Liver (tissue), 3 donors: ENCODE measurements around the gene LYRM1.

Experiments
- ATF3 ChIP-seq: IDR thresholded peaks from 2 replicates; pipeline ENCODE4 v1.6.1; 2016; ENCODE audit warnings: antibody characterized with exemption
- CTCF ChIP-seq: fragments of 150-350 bp; IDR thresholded peaks from 2 replicates; pipeline ENCODE4 v1.5.1; 2017; ENCODE audit warnings: improper control_type of control experiment, low read depth, low read length; ENCODE audit not compliant: missing input control
- GABPA ChIP-seq, 2 donors: IDR thresholded peaks in 1 of 2; conservative IDR thresholded peaks in 1 of 2; 2 replicates each; pipeline ENCODE4 v1.6.1; 2016; ENCODE audit warnings: antibody characterized with exemption in 2 of 2, mild to moderate bottlenecking in 1 of 2, moderate library complexity in 1 of 2
- JUND ChIP-seq, 2 donors: IDR thresholded peaks; 2 replicates each; pipeline ENCODE4 v1.6.1; 2016; ENCODE audit warnings: antibody characterized with exemption in 2 of 2
- MAX ChIP-seq: IDR thresholded peaks from 2 replicates; pipeline ENCODE4 v1.6.1; 2016; ENCODE audit warnings: antibody characterized with exemption
- RAD21 ChIP-seq, 2 donors: IDR thresholded peaks; 2 replicates each; pipeline ENCODE4 v1.6.1; 2016; ENCODE audit warnings: antibody characterized with exemption in 2 of 2, mild to moderate bottlenecking in 2 of 2
- REST ChIP-seq: IDR thresholded peaks from 2 replicates; pipeline ENCODE4 v1.6.1; 2016; ENCODE audit warnings: antibody characterized with exemption, mild to moderate bottlenecking
- SP1 ChIP-seq: IDR thresholded peaks from 2 replicates; pipeline ENCODE4 v1.6.1; 2018; ENCODE audit warnings: antibody characterized with exemption, mild to moderate bottlenecking
- TAF1 ChIP-seq: conservative IDR thresholded peaks from 2 replicates; pipeline ENCODE4 v1.6.1; 2016; ENCODE audit warnings: antibody characterized with exemption, mild to moderate bottlenecking
- YY1 ChIP-seq: IDR thresholded peaks from 2 replicates; pipeline ENCODE4 v1.6.1; 2016; ENCODE audit warnings: antibody characterized with exemption, mild to moderate bottlenecking
- ZBTB33 ChIP-seq: IDR thresholded peaks from 2 replicates; pipeline ENCODE4 v1.6.1; 2016; ENCODE audit warnings: antibody characterized with exemption
- donor health status: healthy.
- donor health status: healthy.

GRCh38 chr16:20952139-20952920 is 51.8 kb downstream of the LYRM1 start:
- TF ChIP-seq TAF1, result no peak
- no peak for TF ChIP-seq MAX
- TF ChIP-seq YY1, result no peak
- no peak for TF ChIP-seq CTCF
- TF ChIP-seq ZBTB33, result no peak
- TF ChIP-seq JUND (IDR thresholded peaks at IDR 0.05), result no peak
- TF ChIP-seq ATF3, result no peak
- TF ChIP-seq SP1, result no peak
- no peak for TF ChIP-seq RAD21 (IDR thresholded peaks at IDR 0.05)
- TF ChIP-seq REST, result no peak
- no peak for TF ChIP-seq GABPA (IDR thresholded peaks at IDR 0.05 in 1 of 2, conservative IDR thresholded peaks at IDR 0.05 in 1 of 2)
